ENCODE measurements around the gene PPP6R3. TPM values are rescaled to one million over a fixed set of nuclear protein-coding genes. Genes with fewer than 3 reads are reported as not detected.

Gene PPP6R3
- total RNA-seq, 1 experiment from 2014 or later = 138 TPM

DNA sequence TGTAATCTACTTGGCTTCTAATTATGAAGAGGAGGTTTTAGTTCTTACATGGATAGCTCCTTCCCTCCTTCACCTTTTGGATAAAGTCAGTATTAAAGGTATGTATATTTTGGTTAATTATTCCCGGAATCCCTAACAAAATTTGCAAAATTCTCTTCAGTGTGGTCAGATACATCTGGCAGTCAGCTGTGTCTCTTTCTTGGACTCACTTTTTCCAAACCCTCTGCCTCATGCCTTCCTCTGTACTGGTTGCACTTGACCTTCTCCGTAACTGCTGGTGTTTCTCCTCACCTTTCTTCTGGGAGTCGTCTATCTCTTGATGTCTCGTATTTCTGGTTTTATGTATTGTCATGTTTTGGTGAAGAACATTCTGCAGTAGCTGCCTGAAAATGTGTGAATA is 62.5 kb downstream of the PPP6R3 start:
- H3K27ac Mint-ChIP-seq = no peak overlapping the region
- peaks cover 9 to 11% of the 10 kb centered on the region in 2 experiments for H3K4me1 Mint-ChIP-seq
- Histone ChIP-seq H3K56ac (ENCODE audit: insufficient read length, low read depth, low read length) (no peak overlapping the region), H2BK20ac (ENCODE audit: low read depth, low read length, poor library complexity, severe bottlenecking) (no peak overlapping the region), H3K79me1 (ENCODE audit: insufficient read depth, low read depth, low read length, poor library complexity, severe bottlenecking) (peaks cover 14% of the 10 kb centered on the region), H2AFZ (ENCODE audit: low read length) (no peak overlapping the region), H4K20me1 (ENCODE audit: control insufficient read depth, insufficient read depth, insufficient read length) (no peaks in the 10 kb centered on the region), H2BK5ac (ENCODE audit: insufficient read length, low read length) (no peak overlapping the region), H3T11ph (ENCODE audit: low read length) (no peak overlapping the region), H3K9ac (ENCODE audit: extremely low read depth, insufficient read length, low read length) (no peak overlapping the region), H4K8ac (replicated peaks; ENCODE audit: insufficient read length, low read depth, low read length) (no peak overlapping the region), H3K18ac (ENCODE audit: insufficient read length, low read depth, low read length) (no peak overlapping the region), H3K4me1 (ENCODE audit: insufficient read depth, low read length) (0 out of 2 replicates have a peak, but pooled peaks cover 9% of the 10 kb centered on the region), H3K79me2 (ENCODE audit: insufficient read depth, low read length) (peaks cover 2% of the 10 kb centered on the region; the same call in 1 of the 2 replicates), H2BK12ac (ENCODE audit: insufficient read length, low read depth, low read length) (no peak overlapping the region), H3K23ac (ENCODE audit: insufficient read length, low read depth, low read length) (peak overlapping the region; percentile 92), H3K27me3 (ENCODE audit: insufficient read depth, low read length) (no peaks in the 10 kb centered on the region), H3K23me2 (ENCODE audit: insufficient read length, low read depth, low read length, poor library complexity, severe bottlenecking) (no peaks in the 10 kb centered on the region), H2AK5ac (ENCODE audit: insufficient read length, low read length) (no peak overlapping the region), H3K9me3 (ENCODE audit: control insufficient read depth, low read depth, low read length) (no peaks in the 10 kb centered on the region), H4K5ac (ENCODE audit: insufficient read length, low read depth, low read length) (no peak overlapping the region), H3K14ac (ENCODE audit: insufficient read depth, low read length) (no peak overlapping the region), H3K4ac (ENCODE audit: low read depth, low read length) (no peak overlapping the region), H3K4me2 (ENCODE audit: insufficient read depth, insufficient read length, low read length) (no peak overlapping the region), H2BK15ac (ENCODE audit: low read depth, low read length) (no peak overlapping the region), H3K27ac (ENCODE audit: insufficient read length, low read depth, low read length) (no peak overlapping the region), H4K91ac (ENCODE audit: insufficient read length, low read depth, low read length) (no peak overlapping the region), H2BK120ac (ENCODE audit: low read depth, low read length, poor library complexity, severe bottlenecking) (no peak overlapping the region)
- DNase-seq = no peak
- peaks cover 26 to 82% (median 77%) of the 10 kb centered on the region in 3 experiments; a peak in 6 of 7 replicates for H3K36me3 Mint-ChIP-seq (ENCODE audit: insufficient read depth in 1 of 3, low read depth in 3 of 3)
- no peak for TF ChIP-seq CTCF (conservative IDR thresholded peaks at IDR 0.05)
- H3K27me3 Mint-ChIP-seq (ENCODE audit: low read depth) = no peaks in the 10 kb centered on the region
- no CpG with 5 or more reads among the region's 4 CpGs for WGBS (ENCODE audit: extremely low coverage, insufficient read length, low lambda C conversion rate)
- H3K4me3 Mint-ChIP-seq = no peak overlapping the region
- no peaks in the 10 kb centered on the region for H3K9me3 Mint-ChIP-seq

Data from H9 (cell line).